Measurements from ENCODE around the gene DXO. TPM values are rescaled to one million over a fixed set of nuclear protein-coding genes. Genes with fewer than 3 reads are reported as not detected.
A peak's percentile ranks its signal among the peaks of the same experiment; 100 is the strongest.

The DXO gene
- total RNA-seq, 4 donors from 2014 or later, result 21.3 to 36.4 (median 33.9) TPM

DNA sequence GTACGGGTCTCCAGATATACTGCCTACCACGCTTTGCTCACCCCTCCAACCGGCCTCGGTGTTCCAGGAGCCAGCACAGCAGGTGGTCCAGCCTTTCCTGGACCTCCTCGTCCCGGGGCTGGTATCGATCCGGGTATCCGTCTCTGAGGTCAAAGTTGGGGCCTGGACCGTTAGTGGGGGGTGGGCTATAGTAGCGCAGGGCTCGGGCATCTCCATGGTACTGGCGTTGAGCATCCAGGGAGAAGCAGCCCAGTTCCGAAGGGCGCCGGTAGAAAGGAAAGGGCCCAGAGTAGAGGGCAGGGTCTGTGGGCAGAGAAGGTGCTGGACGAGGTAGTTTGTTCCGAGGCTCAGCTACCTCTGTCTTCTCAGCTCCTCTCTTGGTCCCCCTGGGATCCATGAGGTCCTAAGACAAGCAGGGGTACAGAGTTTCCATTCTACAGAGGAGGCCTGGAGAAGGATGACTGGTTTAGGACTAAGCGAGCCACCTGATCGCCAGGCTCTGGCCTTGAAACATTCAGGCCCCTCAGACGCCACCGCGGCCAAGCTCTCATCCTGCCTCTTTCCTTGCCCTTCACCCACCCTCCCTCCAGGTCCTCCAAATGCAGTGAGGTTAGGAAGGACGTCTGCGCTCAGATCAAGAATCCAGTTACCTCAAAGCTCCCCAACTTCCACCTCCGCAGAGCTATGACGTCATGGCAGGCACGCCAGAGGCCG is 502 bp downstream of the DXO start:
- WGBS, 2 donors, result 27 to 33% methylated on average over 28 to 29 of the region's 29 CpGs
- TF ChIP-seq POLR2A (IDR thresholded peaks at IDR 0.05), result no peak
- TF ChIP-seq, protein P1, sequence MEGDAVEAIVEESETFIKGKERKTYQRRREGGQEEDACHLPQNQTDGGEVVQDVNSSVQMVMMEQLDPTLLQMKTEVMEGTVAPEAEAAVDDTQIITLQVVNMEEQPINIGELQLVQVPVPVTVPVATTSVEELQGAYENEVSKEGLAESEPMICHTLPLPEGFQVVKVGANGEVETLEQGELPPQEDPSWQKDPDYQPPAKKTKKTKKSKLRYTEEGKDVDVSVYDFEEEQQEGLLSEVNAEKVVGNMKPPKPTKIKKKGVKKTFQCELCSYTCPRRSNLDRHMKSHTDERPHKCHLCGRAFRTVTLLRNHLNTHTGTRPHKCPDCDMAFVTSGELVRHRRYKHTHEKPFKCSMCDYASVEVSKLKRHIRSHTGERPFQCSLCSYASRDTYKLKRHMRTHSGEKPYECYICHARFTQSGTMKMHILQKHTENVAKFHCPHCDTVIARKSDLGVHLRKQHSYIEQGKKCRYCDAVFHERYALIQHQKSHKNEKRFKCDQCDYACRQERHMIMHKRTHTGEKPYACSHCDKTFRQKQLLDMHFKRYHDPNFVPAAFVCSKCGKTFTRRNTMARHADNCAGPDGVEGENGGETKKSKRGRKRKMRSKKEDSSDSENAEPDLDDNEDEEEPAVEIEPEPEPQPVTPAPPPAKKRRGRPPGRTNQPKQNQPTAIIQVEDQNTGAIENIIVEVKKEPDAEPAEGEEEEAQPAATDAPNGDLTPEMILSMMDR (IDR thresholded peaks at IDR 0.05), result no peak
- peaks cover 12 to 18% of the 10 kb centered on the region in 2 donors for H3K4me1 ChIP-seq
- intact Hi-C loops (cut with DNase I), result no loop called here
- peaks cover 35 to 36% of the 10 kb centered on the region in 2 donors for H3K36me3 ChIP-seq
- peak in 1 of 2 donors; percentile 3 for DNase-seq
- H3K9me3 ChIP-seq, result no peaks in the 10 kb centered on the region
- no peaks in the 10 kb centered on the region for H3K27me3 ChIP-seq
- H3K27ac ChIP-seq, result peak overlapping the region; percentile 93 to 97 (median 97)
- H3K4me3 ChIP-seq (replicated peaks in 1 of 3), result peak overlapping the region; percentile 38 to 91 (median 87)

DNA sequence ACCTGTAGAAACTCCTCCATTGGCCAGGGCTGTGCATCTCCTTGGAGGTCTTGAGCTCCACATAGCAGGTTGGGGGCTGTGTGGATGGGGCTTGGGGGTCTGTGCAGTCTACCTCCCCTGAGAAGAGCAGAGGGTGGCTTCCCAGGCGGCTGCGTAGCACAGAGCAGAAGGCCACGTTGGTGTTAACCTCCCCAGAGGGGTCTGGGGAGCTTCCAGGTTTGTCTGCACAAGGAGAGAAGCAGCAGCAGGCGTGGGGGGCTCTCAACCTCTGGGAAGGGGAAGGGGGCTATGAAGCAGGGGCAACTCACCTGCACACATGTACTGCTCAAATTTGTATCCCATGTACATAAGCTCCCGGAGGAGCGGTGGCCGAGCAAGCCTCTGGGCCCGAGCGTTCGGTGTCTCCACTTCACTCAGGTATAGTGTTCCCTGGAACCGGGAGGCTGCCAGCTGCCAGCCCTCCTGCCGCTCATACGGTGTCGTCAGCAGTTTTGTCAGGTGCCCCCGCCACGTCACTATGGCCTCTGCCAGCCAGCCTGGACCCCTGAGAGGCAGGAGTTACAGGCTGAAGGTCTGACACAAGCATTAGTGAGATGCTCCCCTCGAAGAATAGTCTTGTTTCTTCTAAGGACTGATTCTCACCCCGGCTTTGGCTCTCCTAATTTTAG is 1.2 kb downstream of the DXO start:
- Histone ChIP-seq H3K4me3 (replicated peaks in 1 of 3) (peak overlapping the region in 1 of 3 donors; percentile 87), H3K36me3 (peaks cover 36 to 37% of the 10 kb centered on the region in 2 donors), H3K4me1 (peaks cover 12 to 18% of the 10 kb centered on the region in 2 donors), H3K9me3 (no peaks in the 10 kb centered on the region), H3K27me3 (no peaks in the 10 kb centered on the region), H3K27ac (peak overlapping the region; percentile 93 to 97 (median 97))
- intact Hi-C loops (cut with DNase I), result no loop called here
- TF ChIP-seq POLR2A (IDR thresholded peaks at IDR 0.05), result no peak
- TF ChIP-seq, protein P1 (IDR thresholded peaks at IDR 0.05), result no peak
- 83 to 87% methylated on average over 11 to 15 of the region's 18 CpGs for WGBS, 2 donors
- DNase-seq, result no peak

DNA sequence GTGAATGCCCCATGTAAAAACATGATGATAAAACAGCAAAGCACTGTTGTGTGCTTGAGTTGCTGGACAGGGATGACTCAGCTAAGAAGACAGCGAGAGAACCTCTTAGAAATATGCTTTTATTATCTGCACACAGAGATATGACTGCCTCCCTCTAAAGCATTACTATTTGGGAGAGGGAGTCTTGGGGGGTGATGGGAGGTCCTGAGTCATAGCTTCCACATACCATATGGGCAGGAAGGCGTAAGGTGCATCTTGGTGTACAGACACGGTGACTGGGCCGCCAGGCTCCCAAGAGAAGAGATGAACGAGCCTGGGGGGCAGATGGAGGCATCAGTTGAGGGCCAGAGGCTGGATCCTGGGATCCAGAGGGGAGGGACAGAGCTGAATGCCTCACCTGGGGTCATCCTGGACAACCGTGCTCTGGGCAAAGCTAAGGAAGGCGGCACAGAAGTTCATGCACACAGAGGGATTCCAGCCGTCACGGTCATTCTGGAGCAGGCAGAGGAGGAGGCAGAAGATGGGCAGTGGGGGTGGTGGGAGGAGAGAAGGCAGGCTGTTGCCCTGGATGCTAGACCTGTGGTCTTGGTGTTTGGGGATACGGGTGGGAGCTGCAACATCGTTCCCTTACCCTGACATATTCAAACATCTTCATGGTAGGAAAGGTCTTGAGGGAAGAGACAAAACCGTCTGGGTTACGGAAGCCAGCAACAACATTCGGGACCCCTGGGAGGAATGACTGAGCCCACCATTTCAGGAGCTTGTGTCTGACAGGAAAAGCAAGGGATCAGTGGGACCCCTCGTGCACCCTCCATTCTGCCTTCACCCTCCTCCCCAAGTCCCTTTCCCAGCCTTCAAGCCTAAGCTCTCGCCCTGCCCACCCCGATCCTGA is 2.0 kb downstream of the DXO start:
- Histone ChIP-seq H3K27me3 (no peaks in the 10 kb centered on the region), H3K36me3 (peaks cover 36 to 43% of the 10 kb centered on the region in 2 donors), H3K4me3 (replicated peaks in 1 of 3) (no peak overlapping the region), H3K27ac (no peak overlapping the region), H3K9me3 (no peaks in the 10 kb centered on the region), H3K4me1 (peaks cover 12 to 18% of the 10 kb centered on the region in 2 donors)
- WGBS, 2 donors, result 85 to 87% methylated on average over 14 to 17 of the region's 17 CpGs
- DNase-seq, result no peak
- TF ChIP-seq POLR2A (IDR thresholded peaks at IDR 0.05), result no peak
- TF ChIP-seq, protein P1 (IDR thresholded peaks at IDR 0.05), result no peak
- intact Hi-C loops (cut with DNase I), result loop anchor here (10.0 kb wide), 1 partner anchor 295 kb away; no protein-coding TSS in a partner anchor

DNA sequence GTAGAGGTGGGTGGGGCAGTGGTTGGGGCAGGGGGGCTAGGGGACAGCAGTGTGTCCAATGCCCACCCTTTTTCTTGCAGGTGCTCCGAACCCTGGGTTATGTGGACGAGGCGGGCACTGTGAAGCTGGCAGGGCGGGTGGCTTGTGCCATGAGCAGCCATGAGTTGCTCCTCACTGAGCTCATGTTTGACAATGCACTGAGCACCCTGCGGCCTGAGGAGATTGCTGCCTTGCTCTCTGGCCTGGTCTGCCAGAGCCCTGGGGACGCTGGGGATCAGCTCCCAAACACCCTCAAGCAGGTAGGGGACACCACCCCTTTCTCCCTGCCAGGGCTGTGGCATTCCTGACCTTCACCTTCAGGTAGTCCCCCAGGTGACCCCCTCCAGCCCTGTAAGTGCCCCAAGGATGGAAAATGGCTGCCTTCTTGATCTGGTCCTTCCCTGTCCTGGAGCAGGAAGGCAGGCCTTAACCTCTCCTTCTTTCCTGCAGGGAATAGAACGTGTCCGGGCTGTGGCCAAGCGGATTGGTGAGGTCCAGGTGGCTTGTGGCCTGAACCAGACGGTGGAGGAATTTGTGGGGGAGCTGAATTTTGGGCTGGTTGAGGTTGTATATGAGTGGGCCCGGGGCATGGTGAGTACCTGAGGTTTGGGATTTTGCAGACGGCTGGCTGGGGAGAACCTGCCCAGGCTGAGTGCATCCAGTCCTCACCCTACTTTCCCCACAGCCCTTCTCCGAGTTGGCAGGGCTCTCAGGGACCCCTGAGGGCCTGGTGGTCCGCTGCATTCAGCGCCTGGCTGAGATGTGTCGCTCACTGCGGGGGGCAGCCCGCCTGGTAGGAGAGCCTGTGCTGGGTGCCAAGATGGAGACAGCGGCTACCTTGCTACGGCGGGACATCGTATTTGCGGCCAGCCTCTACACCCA is 2.9 kb downstream of the DXO start:
- no peak for DNase-seq
- TF ChIP-seq POLR2A (IDR thresholded peaks at IDR 0.05), result no peak
- TF ChIP-seq, protein P1 (IDR thresholded peaks at IDR 0.05), result no peak
- no peaks in the 10 kb centered on the region for H3K9me3 ChIP-seq
- WGBS, 2 donors, result 89 to 91% methylated on average over 15 to 23 of the region's 23 CpGs
- H3K4me3 ChIP-seq (replicated peaks in 1 of 3), result no peak overlapping the region
- H3K4me1 ChIP-seq, result peaks cover 12 to 18% of the 10 kb centered on the region in 2 donors
- H3K36me3 ChIP-seq, result peaks cover 39 to 52% of the 10 kb centered on the region in 2 donors
- H3K27ac ChIP-seq, result no peak overlapping the region
- intact Hi-C loops (cut with DNase I), result loop anchor here (10.0 kb wide), 1 partner anchor 294 kb away; no protein-coding TSS in a partner anchor
- H3K27me3 ChIP-seq, result no peaks in the 10 kb centered on the region

All from thyroid gland (tissue), 4 donors.